Cerebellar nuclear complex (tissue), 1 donor: ENCODE results near the gene HSD17B13.

ENCODE experiments used
- DNase-seq, 2 experiments: peaks; one replicate each; lab custom pipeline; 2025; lab: John Stamatoyannopoulos, UW

Gene HSD17B13

DNA sequence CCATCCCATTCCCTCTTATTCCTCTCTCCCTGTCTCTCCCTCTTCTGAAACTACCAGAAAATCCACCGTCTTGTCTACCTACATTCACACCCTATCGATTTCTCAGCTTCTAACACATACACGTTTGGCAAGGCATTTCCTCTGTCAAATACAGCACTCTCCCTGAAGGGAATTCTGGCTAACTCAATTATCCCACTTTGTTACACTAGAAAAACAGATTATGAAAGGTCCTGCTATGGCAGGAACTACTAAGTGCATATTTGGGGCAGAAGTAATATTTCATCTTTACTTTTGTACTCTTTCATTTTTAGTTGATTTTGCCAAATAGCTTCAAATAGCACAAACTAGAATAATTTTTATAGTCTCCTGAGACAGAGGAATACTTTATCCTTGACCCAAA, 55.7 kb downstream of the HSD17B13 start:
- DNase-seq: no peak

DNA sequence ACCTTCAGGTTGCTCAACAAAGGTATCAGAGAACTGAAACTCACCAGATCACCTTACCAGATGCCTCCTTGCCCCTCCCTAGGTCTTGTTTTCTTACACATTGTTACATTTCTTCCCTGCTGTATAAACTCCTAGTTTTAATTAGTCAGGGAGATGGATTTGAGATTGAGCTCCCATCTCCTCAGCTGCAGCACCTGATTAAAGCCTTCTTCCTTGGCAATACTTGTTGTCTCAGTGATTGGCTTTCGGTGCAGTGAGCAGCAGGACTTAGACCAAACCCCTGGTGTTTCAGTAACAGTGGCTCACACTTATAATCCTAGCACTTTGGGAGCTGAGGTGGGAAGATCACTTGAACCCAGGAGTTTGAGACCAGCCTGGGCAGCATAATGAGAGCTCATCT, 59.8 kb downstream of the HSD17B13 start:
- DNase-seq: no peak

DNA sequence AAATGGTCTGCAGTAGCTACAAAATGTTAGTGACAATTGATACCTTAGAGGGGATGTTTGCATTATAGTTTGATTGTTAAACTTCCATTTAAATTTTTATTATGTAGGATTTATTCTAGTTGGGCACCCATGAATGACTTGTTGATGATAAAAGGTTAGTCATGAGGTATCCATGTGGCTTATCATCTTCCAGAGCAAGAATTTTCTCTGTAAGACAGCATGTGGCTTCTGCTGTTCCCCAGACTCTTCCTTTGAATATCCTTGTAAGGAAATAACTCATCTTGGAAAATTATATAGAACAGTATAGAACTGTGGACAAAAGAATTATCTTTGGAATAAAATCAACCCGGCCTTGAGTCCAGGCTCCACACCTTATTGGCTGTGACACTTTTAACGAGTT, 62.2 kb downstream of the HSD17B13 start:
- no peak for DNase-seq

DNA sequence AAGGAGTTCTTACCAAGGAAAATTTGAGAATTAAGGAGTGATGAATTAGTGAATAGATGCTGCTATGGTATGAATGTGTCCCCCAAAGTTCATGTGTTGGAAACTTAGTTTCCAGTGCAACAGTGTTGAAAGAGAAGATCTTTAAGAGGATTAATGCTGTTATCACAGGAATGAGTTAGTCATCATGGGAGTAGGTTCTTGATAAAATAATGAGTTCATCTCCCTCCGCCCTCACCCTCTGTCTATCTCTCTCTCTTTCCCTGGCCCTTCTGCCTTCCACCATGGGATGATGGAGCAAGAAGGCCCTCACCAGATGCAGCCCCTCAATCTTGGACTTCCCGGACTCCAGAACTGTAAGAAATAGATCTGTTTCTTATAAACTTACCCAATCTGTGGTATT, 64.0 kb downstream of the HSD17B13 start:
- no peak for DNase-seq

DNA sequence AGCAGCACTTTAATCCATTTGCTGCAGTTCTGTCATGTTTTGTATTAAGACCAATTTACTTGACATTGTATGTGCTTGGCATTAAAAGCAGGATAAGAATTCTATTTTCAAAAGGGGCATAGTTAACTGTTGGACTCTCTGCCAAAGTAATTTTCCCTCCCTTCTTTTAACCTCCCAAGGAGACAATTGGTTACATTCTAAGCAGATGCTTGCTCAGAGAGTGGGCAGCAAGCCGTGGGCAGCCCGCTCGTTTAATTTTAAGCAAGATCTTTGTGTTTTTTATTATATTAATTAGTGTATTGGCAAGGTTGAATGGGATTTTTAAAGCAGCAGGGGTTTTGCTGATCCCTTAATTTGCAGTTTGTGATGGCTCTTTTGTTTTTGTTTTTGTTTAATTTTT, 65.2 kb downstream of the HSD17B13 start:
- no peak for DNase-seq

DNA sequence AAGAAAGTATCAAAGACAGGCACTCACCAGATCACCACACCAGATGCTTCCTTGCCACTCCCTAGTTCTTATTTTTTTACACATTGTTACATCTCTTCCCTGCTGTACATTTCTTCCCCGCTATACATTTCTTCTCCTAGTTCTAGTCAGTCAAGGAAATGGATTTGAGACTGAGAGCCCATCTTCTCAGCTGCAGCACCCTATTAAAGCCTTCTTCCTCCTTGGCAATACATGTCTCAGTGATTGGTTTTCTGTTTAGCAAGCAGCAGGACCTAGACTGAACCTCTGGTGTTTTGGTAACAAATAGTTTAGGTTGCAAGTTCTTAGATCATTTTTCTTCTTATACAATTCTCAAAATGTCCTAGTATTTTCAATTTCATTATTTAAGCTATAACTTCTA, 66.9 kb downstream of the HSD17B13 start:
- no peak for DNase-seq
